MM.1S (cell line): ENCODE measurements around the gene USP24.

Experiments
- EZH2 ChIP-seq: fragments of 300-600 bp; sonication (generic); optimal IDR thresholded peaks from 2 replicates; pipeline ENCODE3; 2017; ENCODE audit warnings: low read depth, mild to moderate bottlenecking, antibody characterized with exemption, low read length, mixed read lengths
- TF ChIP-seq, protein P1 (sequence below): fragments of 300-600 bp; sonication (generic); IDR thresholded peaks from 2 replicates; pipeline ENCODE4 v1.5.1; 2016; ENCODE audit warnings: antibody characterized with exemption, low read length, mixed read lengths

DNA sequence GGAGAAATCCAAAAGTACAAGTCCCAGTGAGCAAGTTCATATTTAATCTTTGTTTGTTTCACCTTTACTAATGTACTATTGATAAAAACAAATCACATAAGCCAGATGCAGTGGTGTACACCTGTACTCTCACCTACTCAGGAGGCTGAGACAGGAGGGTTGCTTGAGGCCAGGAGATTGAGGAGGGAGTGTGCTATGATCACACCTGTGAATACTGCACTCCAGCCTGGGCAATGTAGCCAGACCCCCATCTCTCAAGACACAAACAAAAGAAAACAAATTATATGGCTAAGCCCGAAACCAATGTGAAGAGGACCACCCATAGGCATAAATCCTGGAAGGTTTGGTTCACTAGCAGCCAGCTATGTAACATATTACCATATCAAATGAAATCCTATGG is 9.6 kb upstream of the USP24 start:
- no peak for TF ChIP-seq EZH2
- TF ChIP-seq, protein P1, sequence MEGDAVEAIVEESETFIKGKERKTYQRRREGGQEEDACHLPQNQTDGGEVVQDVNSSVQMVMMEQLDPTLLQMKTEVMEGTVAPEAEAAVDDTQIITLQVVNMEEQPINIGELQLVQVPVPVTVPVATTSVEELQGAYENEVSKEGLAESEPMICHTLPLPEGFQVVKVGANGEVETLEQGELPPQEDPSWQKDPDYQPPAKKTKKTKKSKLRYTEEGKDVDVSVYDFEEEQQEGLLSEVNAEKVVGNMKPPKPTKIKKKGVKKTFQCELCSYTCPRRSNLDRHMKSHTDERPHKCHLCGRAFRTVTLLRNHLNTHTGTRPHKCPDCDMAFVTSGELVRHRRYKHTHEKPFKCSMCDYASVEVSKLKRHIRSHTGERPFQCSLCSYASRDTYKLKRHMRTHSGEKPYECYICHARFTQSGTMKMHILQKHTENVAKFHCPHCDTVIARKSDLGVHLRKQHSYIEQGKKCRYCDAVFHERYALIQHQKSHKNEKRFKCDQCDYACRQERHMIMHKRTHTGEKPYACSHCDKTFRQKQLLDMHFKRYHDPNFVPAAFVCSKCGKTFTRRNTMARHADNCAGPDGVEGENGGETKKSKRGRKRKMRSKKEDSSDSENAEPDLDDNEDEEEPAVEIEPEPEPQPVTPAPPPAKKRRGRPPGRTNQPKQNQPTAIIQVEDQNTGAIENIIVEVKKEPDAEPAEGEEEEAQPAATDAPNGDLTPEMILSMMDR, result no peak
